ENCODE data around the gene ADSL. TPM values are rescaled to one million over a fixed set of nuclear protein-coding genes. Genes with fewer than 3 reads are reported as not detected.
A peak's percentile ranks its signal among the peaks of the same experiment; 100 is the strongest.

ADSL gene
- polyA plus RNA-seq, 1 experiment = 115 TPM

- no peak for DNase-seq (ENCODE audit: low read depth)
- no peak for TF ChIP-seq CTCF (IDR thresholded peaks at IDR 0.05; ENCODE audit: insufficient read depth, low read depth, low read length)
- POLR2A ChIA-PET = no interaction called here
- Histone ChIP-seq H3K36me3 (ENCODE audit: control insufficient read depth, insufficient read depth, low read length) (peaks cover 20% of the 10 kb centered on the region), H3K4me3 (ENCODE audit: low read depth, low read length) (no peak overlapping the region), H3K27me3 (ENCODE audit: control insufficient read depth, insufficient read depth, low read length) (no peaks in the 10 kb centered on the region)
- CTCF ChIA-PET = interaction anchor here (0.5 to 3.3 kb wide), 5 partner anchors 8 to 214 kb away, joined by 3 to 17 read pairs (median 3); no protein-coding TSS in a partner anchor
Measured at GRCh38 chr22:40432625-40433024, 86.3 kb downstream of the ADSL start.

GRCh38 chr22:40433416-40434090 lies 87.3 kb downstream of the ADSL start:
- Histone ChIP-seq H3K36me3 (ENCODE audit: control insufficient read depth, insufficient read depth, low read length) (peaks cover 15% of the 10 kb centered on the region), H3K27me3 (ENCODE audit: control insufficient read depth, insufficient read depth, low read length) (no peaks in the 10 kb centered on the region), H3K4me3 (ENCODE audit: low read depth, low read length) (no peak overlapping the region)
- TF ChIP-seq CTCF (IDR thresholded peaks at IDR 0.05; ENCODE audit: insufficient read depth, low read depth, low read length) = no peak
- ChIA-PET CTCF (interaction anchor here (0.7 to 3.3 kb wide), 5 partner anchors 8 to 213 kb away, joined by 3 to 17 read pairs (median 3); no protein-coding TSS in a partner anchor), POLR2A (no interaction called here)
- DNase-seq (ENCODE audit: low read depth) = no peak

GRCh38 chr22:40434106-40434505 lies 87.8 kb downstream of the ADSL start:
- Histone ChIP-seq H3K27me3 (ENCODE audit: control insufficient read depth, insufficient read depth, low read length) (no peaks in the 10 kb centered on the region), H3K36me3 (ENCODE audit: control insufficient read depth, insufficient read depth, low read length) (peaks cover 11% of the 10 kb centered on the region), H3K4me3 (ENCODE audit: low read depth, low read length) (no peak overlapping the region)
- CTCF ChIA-PET = interaction anchor here (0.7 to 3.3 kb wide), 3 partner anchors 7 to 212 kb away, joined by 3 to 17 read pairs (median 3); no protein-coding TSS in a partner anchor
- POLR2A ChIA-PET = no interaction called here
- DNase-seq (ENCODE audit: low read depth) = no peak
- TF ChIP-seq CTCF (IDR thresholded peaks at IDR 0.05; ENCODE audit: insufficient read depth, low read depth, low read length) = no peak

- POLR2A ChIA-PET = no interaction called here
- CTCF ChIA-PET = interaction anchor here (0.9 to 3.9 kb wide), 4 partner anchors 13 to 212 kb away, joined by 3 to 37 read pairs (median 10); partner anchors contain the start of gene MRTFA
- no peak for TF ChIP-seq CTCF (IDR thresholded peaks at IDR 0.05; ENCODE audit: insufficient read depth, low read depth, low read length)
- no peak for DNase-seq (ENCODE audit: low read depth)
- Histone ChIP-seq H3K27me3 (ENCODE audit: control insufficient read depth, insufficient read depth, low read length) (no peaks in the 10 kb centered on the region), H3K36me3 (ENCODE audit: control insufficient read depth, insufficient read depth, low read length) (peaks cover 5% of the 10 kb centered on the region), H3K4me3 (ENCODE audit: low read depth, low read length) (no peak overlapping the region)
Measured at GRCh38 chr22:40434745-40435144, 88.4 kb downstream of the ADSL start.

- Histone ChIP-seq H3K36me3 (ENCODE audit: control insufficient read depth, insufficient read depth, low read length) (peaks cover 3% of the 10 kb centered on the region; the same call in 1 of the 2 replicates), H3K27me3 (ENCODE audit: control insufficient read depth, insufficient read depth, low read length) (no peaks in the 10 kb centered on the region), H3K4me3 (ENCODE audit: low read depth, low read length) (no peak overlapping the region)
- CTCF ChIA-PET = interaction anchor here (0.7 to 4.6 kb wide), 41 partner anchors 8 to 455 kb away, joined by 3 to 55 read pairs (median 4); partner anchors contain the start of gene MRTFA
- DNase-seq (ENCODE audit: low read depth) = no peak
- POLR2A ChIA-PET = no interaction called here
- TF ChIP-seq CTCF (IDR thresholded peaks at IDR 0.05; ENCODE audit: insufficient read depth, low read depth, low read length) = peak; percentile 58
Measured at GRCh38 chr22:40436505-40437431, 90.5 kb downstream of the ADSL start.

Data from BJ (cell line).